ENCODE results near the gene ITPR3.

Gene ITPR3

GRCh38 chr6:33584700-33585402, 36.3 kb upstream of the ITPR3 start:
- no peak for DNase-seq
- no peak for TF ChIP-seq CTCF (IDR thresholded peaks at IDR 0.05; ENCODE audit: low read depth, low read length)
- peaks cover 8% of the 10 kb centered on the region for H3K4me1 ChIP-seq
- H3K36me3 ChIP-seq: no peaks in the 10 kb centered on the region
- H3K9me3 ChIP-seq: no peaks in the 10 kb centered on the region
- no peaks in the 10 kb centered on the region for H3K27me3 ChIP-seq
- H3K4me3 ChIP-seq (ENCODE audit: low read depth, low read length): no peak overlapping the region

- peak; percentile 84 for DNase-seq
- Histone ChIP-seq H3K4me3 (ENCODE audit: low read depth, low read length) (peak overlapping the region; percentile 32; the same call in 1 of the 2 replicates), H3K27me3 (no peaks in the 10 kb centered on the region), H3K4me1 (peaks cover 8% of the 10 kb centered on the region), H3K9me3 (no peaks in the 10 kb centered on the region), H3K36me3 (no peaks in the 10 kb centered on the region)
- peak; percentile 98 for TF ChIP-seq CTCF (IDR thresholded peaks at IDR 0.05; ENCODE audit: low read depth, low read length)
These were observed 35.6 kb upstream of the ITPR3 start for GRCh38 chr6:33585403-33586107.

- Histone ChIP-seq H3K4me3 (ENCODE audit: low read depth, low read length) (peak overlapping the region; percentile 32; the same call in 1 of the 2 replicates), H3K9me3 (no peaks in the 10 kb centered on the region), H3K27me3 (no peaks in the 10 kb centered on the region), H3K4me1 (peaks cover 8% of the 10 kb centered on the region), H3K36me3 (no peaks in the 10 kb centered on the region)
- TF ChIP-seq CTCF (IDR thresholded peaks at IDR 0.05; ENCODE audit: low read depth, low read length): no peak
- no peak for DNase-seq
These were observed 34.9 kb upstream of the ITPR3 start for GRCh38 chr6:33586108-33586640.

GRCh38 chr6:33587529-33587928, 33.6 kb upstream of the ITPR3 start:
- no peaks in the 10 kb centered on the region for H3K9me3 ChIP-seq
- no peaks in the 10 kb centered on the region for H3K27me3 ChIP-seq
- TF ChIP-seq CTCF (IDR thresholded peaks at IDR 0.05; ENCODE audit: low read depth, low read length): no peak
- H3K36me3 ChIP-seq: no peaks in the 10 kb centered on the region
- no peak overlapping the region for H3K4me3 ChIP-seq (ENCODE audit: low read depth, low read length)
- no peak for DNase-seq
- H3K4me1 ChIP-seq: peaks cover 8% of the 10 kb centered on the region

- Histone ChIP-seq H3K36me3 (no peaks in the 10 kb centered on the region), H3K27me3 (no peaks in the 10 kb centered on the region), H3K4me3 (ENCODE audit: low read depth, low read length) (no peak overlapping the region), H3K9me3 (no peaks in the 10 kb centered on the region), H3K4me1 (peaks cover 8% of the 10 kb centered on the region)
- DNase-seq: no peak
- no peak for TF ChIP-seq CTCF (IDR thresholded peaks at IDR 0.05; ENCODE audit: low read depth, low read length)
These were observed 32.2 kb upstream of the ITPR3 start for GRCh38 chr6:33588894-33589293.

- Histone ChIP-seq H3K36me3 (no peaks in the 10 kb centered on the region), H3K9me3 (no peaks in the 10 kb centered on the region), H3K4me3 (ENCODE audit: low read depth, low read length) (no peak overlapping the region), H3K4me1 (peaks cover 8% of the 10 kb centered on the region), H3K27me3 (no peaks in the 10 kb centered on the region)
- DNase-seq: no peak
- no peak for TF ChIP-seq CTCF (IDR thresholded peaks at IDR 0.05; ENCODE audit: low read depth, low read length)
These were observed 31.8 kb upstream of the ITPR3 start for GRCh38 chr6:33589392-33589730.

Measured in BE2C (cell line).